Right atrium auricular region (tissue), 2 donors: ENCODE data around the gene PIK3R6. TPM values are rescaled to one million over a fixed set of nuclear protein-coding genes. Genes with fewer than 3 reads are reported as not detected.
A peak's percentile ranks its signal among the peaks of the same experiment; 100 is the strongest.
"Not testable (repeated sequence)": the region's sequence is repeated elsewhere in the genome, so short reads cannot be mapped to it uniquely, and the experiment has no call there.

Experiments used
- DNase-seq: peaks from one replicate; pipeline ENCODE4 v3.0.0-alpha.2; 2019; ENCODE audit warnings: low spot score
- H3K27ac ChIP-seq, 2 donors: fragments of 200-600 bp; sonication (generic); 1 replicate in 1 of 2; 2 replicates in 1 of 2; pipeline ENCODE4 v1.5.1; 2016 to 2019
- H3K27me3 ChIP-seq, 2 donors: fragments of 200-600 bp; sonication (generic); one replicate each; pipeline versions ENCODE4 v1.5.1 to v1.6.0; 2017 to 2019
- H3K36me3 ChIP-seq: fragments of 200-600 bp; sonication (generic); one replicate; pipeline ENCODE4 v1.5.1; 2016
- H3K4me1 ChIP-seq, 2 donors: fragments of 200-600 bp; sonication (generic); one replicate each; pipeline versions ENCODE4 v1.5.1 to v1.6.0; 2017 to 2019
- H3K4me3 ChIP-seq, 2 donors: fragments of 200-600 bp; sonication (generic); 1 replicate in 1 of 2; 2 replicates in 1 of 2; pipeline ENCODE4 v1.5.1; 2017 to 2019; ENCODE audit warnings: mild to moderate bottlenecking in 1 of 2, moderate library complexity in 1 of 2
- H3K9me3 ChIP-seq, 2 donors: fragments of 200-600 bp; sonication (generic); one replicate each; pipeline ENCODE4 v1.5.1; 2019
- total RNA-seq, 2 donors: library from RNA; depleted of rRNA; stranded (reverse); fragments of >200 nt; gene quantifications; one replicate each; pipeline ENCODE4 v1.1.0, GENCODE V29; 2016
- TF ChIP-seq, protein P1 (sequence below), 2 donors: fragments of 200-600 bp; sonication (generic); IDR thresholded peaks; one replicate each; pipeline ENCODE4 v1.5.1; 2019; ENCODE audit warnings: antibody characterized with exemption in 2 of 2

The PIK3R6 gene
- total RNA-seq, 2 donors from 2014 or later = 0.51 TPM; not detected in 1

DNA sequence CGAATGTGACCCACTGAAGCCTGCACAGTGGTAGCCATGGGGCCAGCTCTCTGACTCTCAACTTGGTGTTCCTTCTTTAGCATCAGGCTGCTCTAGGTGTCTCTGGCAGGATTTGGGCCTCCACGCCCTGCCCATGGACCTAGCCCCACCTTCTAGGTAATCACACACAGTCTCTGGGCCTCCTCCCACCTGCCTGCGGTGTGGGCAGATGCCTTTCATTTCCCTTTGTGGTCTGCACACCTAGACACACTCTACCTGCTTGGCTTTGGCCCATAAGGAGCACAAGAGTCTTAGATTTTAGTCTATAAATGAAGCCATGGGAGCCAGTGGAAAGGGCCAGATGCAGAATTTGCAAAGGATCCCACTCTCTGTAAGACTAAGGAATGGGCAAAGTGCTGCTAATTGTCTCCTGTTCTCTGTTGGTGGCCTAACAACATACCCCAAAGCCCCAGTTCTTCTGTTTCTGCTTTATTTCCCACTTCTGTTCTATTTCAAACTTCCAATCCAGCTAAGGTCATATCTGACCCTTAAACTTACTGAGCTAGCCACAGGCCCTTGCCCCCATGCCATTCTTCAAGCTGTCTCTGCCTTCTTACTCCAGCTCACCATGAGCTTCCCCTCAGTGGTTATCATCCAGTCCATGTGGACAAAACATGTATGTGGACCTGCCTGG lies 61.1 kb downstream of the PIK3R6 start:
- Histone ChIP-seq H3K4me1 (no peaks in the 10 kb centered on the region), H3K36me3 (no peaks in the 10 kb centered on the region), H3K9me3 (peaks cover 0 to 20% of the 10 kb centered on the region in 2 donors), H3K27ac (no peak overlapping the region), H3K4me3 (no peak overlapping the region), H3K27me3 (no peaks in the 10 kb centered on the region)
- TF ChIP-seq, protein P1, sequence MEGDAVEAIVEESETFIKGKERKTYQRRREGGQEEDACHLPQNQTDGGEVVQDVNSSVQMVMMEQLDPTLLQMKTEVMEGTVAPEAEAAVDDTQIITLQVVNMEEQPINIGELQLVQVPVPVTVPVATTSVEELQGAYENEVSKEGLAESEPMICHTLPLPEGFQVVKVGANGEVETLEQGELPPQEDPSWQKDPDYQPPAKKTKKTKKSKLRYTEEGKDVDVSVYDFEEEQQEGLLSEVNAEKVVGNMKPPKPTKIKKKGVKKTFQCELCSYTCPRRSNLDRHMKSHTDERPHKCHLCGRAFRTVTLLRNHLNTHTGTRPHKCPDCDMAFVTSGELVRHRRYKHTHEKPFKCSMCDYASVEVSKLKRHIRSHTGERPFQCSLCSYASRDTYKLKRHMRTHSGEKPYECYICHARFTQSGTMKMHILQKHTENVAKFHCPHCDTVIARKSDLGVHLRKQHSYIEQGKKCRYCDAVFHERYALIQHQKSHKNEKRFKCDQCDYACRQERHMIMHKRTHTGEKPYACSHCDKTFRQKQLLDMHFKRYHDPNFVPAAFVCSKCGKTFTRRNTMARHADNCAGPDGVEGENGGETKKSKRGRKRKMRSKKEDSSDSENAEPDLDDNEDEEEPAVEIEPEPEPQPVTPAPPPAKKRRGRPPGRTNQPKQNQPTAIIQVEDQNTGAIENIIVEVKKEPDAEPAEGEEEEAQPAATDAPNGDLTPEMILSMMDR (IDR thresholded peaks at IDR 0.05) = no peak
- DNase-seq = no peak

DNA sequence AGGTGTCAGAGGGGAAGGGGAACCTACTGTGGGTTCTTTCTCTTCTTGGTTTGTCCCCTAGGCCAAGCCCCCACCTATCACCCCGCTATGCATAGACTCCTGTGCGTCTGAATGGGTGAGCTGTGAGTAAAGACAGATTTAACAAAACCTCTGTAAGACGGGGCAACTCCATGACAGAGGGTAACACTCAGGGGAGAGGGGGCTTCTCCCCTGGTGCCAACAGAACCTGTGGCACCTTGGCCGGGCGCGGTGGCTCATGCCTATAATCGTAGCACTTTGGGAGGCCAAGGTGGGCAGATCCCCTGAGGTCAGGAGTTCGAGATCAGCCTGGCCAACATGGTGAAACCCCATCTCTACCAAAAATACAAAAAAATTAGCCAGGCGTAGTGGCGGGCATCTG lies 62.1 kb downstream of the PIK3R6 start:
- H3K27me3 ChIP-seq, H3K27ac ChIP-seq, DNase-seq, H3K4me3 ChIP-seq, H3K36me3 ChIP-seq, H3K4me1 ChIP-seq: not testable (repeated sequence)
- peaks cover 0 to 14% of the 10 kb centered on the region in 2 donors for H3K9me3 ChIP-seq

- H3K9me3 ChIP-seq = peaks cover 0 to 4% of the 10 kb centered on the region in 2 donors
- no peaks in the 10 kb centered on the region for H3K36me3 ChIP-seq
- H3K4me1 ChIP-seq = peaks cover 0 to 8% of the 10 kb centered on the region in 2 donors
- no peak for DNase-seq
- H3K27me3 ChIP-seq = no peaks in the 10 kb centered on the region
- H3K27ac ChIP-seq = no peak overlapping the region
- TF ChIP-seq, protein P1 (IDR thresholded peaks at IDR 0.05) = peak in 1 of 2 donors; percentile 30
- H3K4me3 ChIP-seq = no peak overlapping the region
These were observed 63.7 kb downstream of the PIK3R6 start for GRCh38 chr17:8803531-8804420.

- no peaks in the 10 kb centered on the region for H3K36me3 ChIP-seq
- H3K4me1 ChIP-seq = peaks cover 0 to 8% of the 10 kb centered on the region in 2 donors
- TF ChIP-seq, protein P1 (IDR thresholded peaks at IDR 0.05) = no peak
- no peak overlapping the region for H3K4me3 ChIP-seq
- H3K27me3 ChIP-seq = no peaks in the 10 kb centered on the region
- H3K9me3 ChIP-seq = no peaks in the 10 kb centered on the region
- DNase-seq = no peak
- no peak overlapping the region for H3K27ac ChIP-seq
These were observed 66.2 kb downstream of the PIK3R6 start for GRCh38 chr17:8801135-8801840.

DNA sequence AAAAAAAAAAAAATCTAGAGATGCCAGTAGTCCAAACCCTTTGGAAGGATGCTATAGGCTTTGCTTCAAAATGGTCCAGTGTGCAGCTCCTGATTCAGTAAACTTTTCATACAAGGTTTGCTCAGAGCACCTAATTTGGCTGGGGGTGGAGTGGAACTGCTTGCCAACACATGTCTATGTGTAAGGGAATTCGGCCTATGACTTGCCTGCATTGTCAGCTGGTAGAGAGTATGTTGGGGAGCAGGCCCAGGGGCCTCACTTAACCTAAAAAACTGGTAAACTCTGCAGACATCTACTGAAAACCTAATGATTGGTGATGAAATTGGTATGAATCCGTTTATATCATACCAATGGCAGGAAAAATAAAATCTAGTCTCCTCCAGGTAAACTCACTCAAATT lies 66.8 kb downstream of the PIK3R6 start:
- Histone ChIP-seq H3K36me3 (no peaks in the 10 kb centered on the region), H3K9me3 (no peaks in the 10 kb centered on the region), H3K27ac (no peak overlapping the region), H3K27me3 (no peaks in the 10 kb centered on the region), H3K4me1 (peaks cover 0 to 8% of the 10 kb centered on the region in 2 donors), H3K4me3 (no peak overlapping the region)
- TF ChIP-seq, protein P1 (IDR thresholded peaks at IDR 0.05) = no peak
- DNase-seq = no peak
